ENCODE measurements around the gene EPS8L1.

The EPS8L1 gene

GRCh38 chr19:55134736-55135135 lies 59.1 kb downstream of the EPS8L1 start:
- DNase-seq: no peak
- intact Hi-C loops (cut with DNase I): no loop called here

- no peak for DNase-seq
- intact Hi-C loops (cut with DNase I): no loop called here
Measured at GRCh38 chr19:55136399-55137102, 60.9 kb downstream of the EPS8L1 start.

Measured in head of caudate nucleus (tissue), 42 donors.